MCF 10A (cell line): Measurements from ENCODE around the gene CFAP119. TPM values are rescaled to one million over a fixed set of nuclear protein-coding genes. Genes with fewer than 3 reads are reported as not detected.

Experiments used
- BruUV-seq: library from RNA; stranded (reverse); fragments of 400-500 nt; replicated peaks from 2 replicates; lab custom pipeline; 2021; lab: Mats Ljungman, UMichigan
- CTCF ChIA-PET: fragments of 300-600 bp; sonication (Branson Sonifier 250); formaldehyde crosslinking; extraction: SDS; loops from one replicate; lab custom pipeline; 2021; ENCODE audit warnings: antibody characterized with exemption, inconsistent platforms; lab: Yijun Ruan, JAX
- POLR2A ChIA-PET: fragments of 300-600, 350-650 bp; sonication (Branson Sonifier 250); formaldehyde crosslinking; extraction: SDS; loops from one replicate; lab custom pipeline; 2020; ENCODE audit warnings: antibody characterized with exemption, inconsistent platforms; lab: Yijun Ruan, JAX
- DNase-seq: peaks from one replicate; pipeline ENCODE4 v3.0.0-alpha.2; 2018; ENCODE audit not compliant: unreplicated experiment
- H3K27ac Mint-ChIP-seq: one replicate; pipeline ENCODE4 v1.8.0; 2022; ENCODE audit warnings: mild to moderate bottlenecking, low read depth, mixed read lengths; ENCODE audit not compliant: unreplicated experiment
- H3K27me3 Mint-ChIP-seq: one replicate; pipeline ENCODE4 v1.8.0; 2022; ENCODE audit warnings: mixed read lengths; ENCODE audit not compliant: insufficient read depth, unreplicated experiment
- H3K36me3 Mint-ChIP-seq: one replicate; pipeline ENCODE4 v1.8.0; 2022; ENCODE audit warnings: mild to moderate bottlenecking, moderate library complexity, mixed read lengths; ENCODE audit not compliant: insufficient read depth, unreplicated experiment
- H3K4me1 Mint-ChIP-seq: one replicate; pipeline ENCODE4 v1.8.0; 2022; ENCODE audit warnings: mixed read lengths; ENCODE audit not compliant: insufficient read depth, unreplicated experiment
- H3K4me3 Mint-ChIP-seq: one replicate; pipeline ENCODE4 v1.8.0; 2022; ENCODE audit warnings: mild to moderate bottlenecking, moderate library complexity, mixed read lengths; ENCODE audit not compliant: unreplicated experiment
- H3K9me3 Mint-ChIP-seq: one replicate; pipeline ENCODE4 v1.8.0; 2022; ENCODE audit warnings: mixed read lengths; ENCODE audit not compliant: unreplicated experiment
- intact Hi-C: fragments of 100-400 bp; cut with micrococcal nuclease; formaldehyde crosslinking; loops from 2 replicates; pipeline ENCODE4 v1.14.1; 2022
- total RNA-seq: library from RNA; stranded (reverse); gene quantifications from 2 replicates; pipeline ENCODE4 v1.2.3, GENCODE V29; 2022
- TF ChIP-seq, protein P1 (sequence below): fragments of 200-600 bp; IDR thresholded peaks from one replicate; pipeline ENCODE4 v1.8.0; 2022; ENCODE audit warnings: antibody characterized with exemption, mild to moderate bottlenecking; ENCODE audit not compliant: unreplicated experiment

Gene CFAP119
- total RNA-seq, 1 experiment from 2014 or later: 5.2 TPM

DNA sequence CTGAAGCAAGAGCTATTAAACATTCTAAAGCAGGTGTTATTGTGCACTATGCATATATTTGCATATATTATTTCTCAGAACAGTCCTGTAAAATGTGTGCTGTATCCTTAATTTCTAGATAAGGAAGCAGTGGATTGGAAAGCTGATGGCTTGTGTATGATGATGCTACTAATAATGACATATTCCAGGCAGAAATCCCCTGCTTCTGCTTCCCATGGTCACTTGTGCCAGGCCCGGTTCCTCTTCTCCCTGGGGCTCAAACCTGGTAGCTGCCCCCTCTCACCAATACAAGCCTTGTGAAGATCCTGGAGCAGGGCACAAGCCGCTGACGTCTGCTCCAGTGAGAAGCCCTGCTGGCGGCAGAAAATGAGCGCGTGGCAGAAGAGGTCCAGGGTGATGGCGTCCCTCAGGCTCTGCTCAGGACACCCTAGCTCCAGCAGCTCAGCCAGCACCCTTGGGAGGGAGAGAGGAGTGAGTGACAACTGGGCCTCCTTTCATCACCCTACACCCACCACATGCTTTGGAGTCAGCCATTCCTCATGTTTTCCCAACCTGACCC lies 1.8 kb downstream of the CFAP119 start:
- intact Hi-C loops: no loop called here
- Mint-ChIP-seq H3K9me3 (no peaks in the 10 kb centered on the region), H3K36me3 (peaks cover 32% of the 10 kb centered on the region), H3K27me3 (no peaks in the 10 kb centered on the region), H3K4me3 (no peak overlapping the region), H3K27ac (no peak overlapping the region), H3K4me1 (peaks cover 17% of the 10 kb centered on the region)
- no TSS peak for BruUV-seq
- no peak for DNase-seq
- ChIA-PET CTCF (interaction anchor here (0.8 to 1.1 kb wide), 3 partner anchors 11 to 47 kb away, joined by 3 to 6 read pairs (median 4); no protein-coding TSS in a partner anchor), POLR2A (interaction anchor here (1.4 to 5.9 kb wide), 5 partner anchors 12 to 190 kb away, joined by 8 to 55 read pairs (median 18); partner anchors contain the start of gene PHKG2)
- TF ChIP-seq, protein P1, sequence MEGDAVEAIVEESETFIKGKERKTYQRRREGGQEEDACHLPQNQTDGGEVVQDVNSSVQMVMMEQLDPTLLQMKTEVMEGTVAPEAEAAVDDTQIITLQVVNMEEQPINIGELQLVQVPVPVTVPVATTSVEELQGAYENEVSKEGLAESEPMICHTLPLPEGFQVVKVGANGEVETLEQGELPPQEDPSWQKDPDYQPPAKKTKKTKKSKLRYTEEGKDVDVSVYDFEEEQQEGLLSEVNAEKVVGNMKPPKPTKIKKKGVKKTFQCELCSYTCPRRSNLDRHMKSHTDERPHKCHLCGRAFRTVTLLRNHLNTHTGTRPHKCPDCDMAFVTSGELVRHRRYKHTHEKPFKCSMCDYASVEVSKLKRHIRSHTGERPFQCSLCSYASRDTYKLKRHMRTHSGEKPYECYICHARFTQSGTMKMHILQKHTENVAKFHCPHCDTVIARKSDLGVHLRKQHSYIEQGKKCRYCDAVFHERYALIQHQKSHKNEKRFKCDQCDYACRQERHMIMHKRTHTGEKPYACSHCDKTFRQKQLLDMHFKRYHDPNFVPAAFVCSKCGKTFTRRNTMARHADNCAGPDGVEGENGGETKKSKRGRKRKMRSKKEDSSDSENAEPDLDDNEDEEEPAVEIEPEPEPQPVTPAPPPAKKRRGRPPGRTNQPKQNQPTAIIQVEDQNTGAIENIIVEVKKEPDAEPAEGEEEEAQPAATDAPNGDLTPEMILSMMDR: no peak

DNA sequence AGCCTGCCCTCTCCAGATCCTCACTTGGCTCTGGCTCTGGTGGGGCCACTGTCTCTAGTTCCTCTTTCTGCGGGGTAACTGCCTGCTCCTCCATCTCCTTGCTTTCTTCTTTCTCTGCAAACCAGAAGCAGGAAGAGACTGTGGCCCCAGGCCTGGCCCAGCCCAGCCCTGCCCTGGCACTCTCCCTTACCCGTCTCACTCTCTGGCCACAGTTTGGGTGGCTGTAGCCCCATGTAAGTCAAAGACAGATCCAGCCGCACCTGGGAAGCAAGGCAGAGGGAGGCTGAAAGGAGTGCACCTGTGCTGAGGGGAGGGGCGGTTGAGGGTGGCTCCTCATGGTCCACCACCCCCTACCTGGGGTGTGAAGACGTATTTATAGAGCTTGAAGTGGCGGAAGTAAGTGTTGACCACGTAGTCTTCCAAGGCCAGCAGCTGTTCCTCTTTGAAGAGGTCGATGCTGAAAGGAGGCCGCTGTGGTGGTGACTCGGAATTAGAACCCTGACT lies 2.8 kb downstream of the CFAP119 start:
- H3K36me3 Mint-ChIP-seq: peaks cover 32% of the 10 kb centered on the region
- no peak overlapping the region for H3K27ac Mint-ChIP-seq
- TF ChIP-seq, protein P1: no peak
- H3K9me3 Mint-ChIP-seq: no peaks in the 10 kb centered on the region
- H3K4me3 Mint-ChIP-seq: no peak overlapping the region
- ChIA-PET POLR2A (interaction anchor here (1.4 to 5.9 kb wide), 4 partner anchors 11 to 191 kb away, joined by 8 to 55 read pairs (median 26); partner anchors contain the start of gene PHKG2), CTCF (interaction anchor here (0.6 to 1.1 kb wide), 2 partner anchors 48 to 183 kb away, joined by 3 to 6 read pairs; no protein-coding TSS in a partner anchor)
- no peak for DNase-seq
- intact Hi-C loops: no loop called here
- no peaks in the 10 kb centered on the region for H3K27me3 Mint-ChIP-seq
- BruUV-seq: no TSS peak
- peaks cover 17% of the 10 kb centered on the region for H3K4me1 Mint-ChIP-seq

DNA sequence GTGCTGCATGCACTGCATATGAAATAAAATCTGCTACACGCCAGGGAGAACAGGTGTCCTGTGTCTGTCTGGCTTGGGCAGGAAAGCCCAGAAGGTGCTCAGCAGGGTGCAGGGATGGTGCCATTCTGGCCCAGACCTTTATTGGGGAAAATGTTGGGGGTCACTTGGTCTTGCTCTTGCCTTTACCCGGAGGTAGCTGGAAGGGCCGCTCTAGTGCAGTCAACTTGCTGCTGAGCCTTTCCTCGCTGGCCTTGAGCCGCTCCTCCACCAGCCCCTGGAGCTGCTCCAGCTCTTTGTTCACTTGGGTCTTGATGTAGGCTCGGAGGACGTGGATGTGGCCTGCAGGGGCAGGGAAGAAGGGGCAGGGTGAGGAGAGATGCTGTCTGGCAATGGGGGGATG lies 4.5 kb downstream of the CFAP119 start:
- H3K4me1 Mint-ChIP-seq: peaks cover 12% of the 10 kb centered on the region
- POLR2A ChIA-PET: interaction anchor here (5.0 kb wide), 1 partner anchor 9 kb away, joined by 55 read pairs; the partner anchor contains the start of gene PHKG2
- H3K36me3 Mint-ChIP-seq: peaks cover 34% of the 10 kb centered on the region
- no peak for DNase-seq
- H3K4me3 Mint-ChIP-seq: no peak overlapping the region
- TF ChIP-seq, protein P1: no peak
- H3K27ac Mint-ChIP-seq: no peak overlapping the region
- intact Hi-C loops: no loop called here
- no peaks in the 10 kb centered on the region for H3K9me3 Mint-ChIP-seq
- BruUV-seq: no TSS peak
- CTCF ChIA-PET: no interaction called here
- no peaks in the 10 kb centered on the region for H3K27me3 Mint-ChIP-seq

DNA sequence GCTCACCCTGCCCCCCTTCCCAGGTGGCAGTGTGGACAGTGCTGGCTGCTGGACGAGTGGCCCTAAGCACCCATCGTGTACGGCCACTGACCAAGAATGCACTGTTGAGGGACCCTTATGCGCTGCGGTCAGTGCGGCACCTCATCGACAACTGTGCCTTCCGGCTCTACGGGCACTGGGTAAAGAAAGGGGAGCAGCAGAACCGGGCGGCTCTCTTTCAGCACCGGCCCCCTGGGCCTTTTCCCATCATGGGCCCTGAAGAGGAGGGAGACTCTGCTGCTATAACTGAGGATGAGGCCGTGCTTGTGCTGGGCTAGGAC lies 5.1 kb downstream of the CFAP119 start:
- intact Hi-C loops: no loop called here
- no TSS peak for BruUV-seq
- H3K4me1 Mint-ChIP-seq: peaks cover 12% of the 10 kb centered on the region
- ChIA-PET POLR2A (interaction anchor here (0.7 to 5.0 kb wide), 2 partner anchors 8 to 17 kb away, joined by 3 to 55 read pairs; partner anchors contain the start of gene PHKG2), CTCF (no interaction called here)
- H3K36me3 Mint-ChIP-seq: peaks cover 39% of the 10 kb centered on the region
- H3K4me3 Mint-ChIP-seq: no peak overlapping the region
- DNase-seq: no peak
- no peaks in the 10 kb centered on the region for H3K27me3 Mint-ChIP-seq
- TF ChIP-seq, protein P1: no peak
- no peaks in the 10 kb centered on the region for H3K9me3 Mint-ChIP-seq
- no peak overlapping the region for H3K27ac Mint-ChIP-seq
